ENCODE measurements around the gene GREM2. TPM values are rescaled to one million over a fixed set of nuclear protein-coding genes. Genes with fewer than 3 reads are reported as not detected.

GREM2 gene
- total and polyA plus RNA-seq, 3 donors from 2014 or later: 0.37 to 1.8 (median 0.39) TPM

GRCh38 chr1:240466509-240466908 lies 145.4 kb downstream of the GREM2 start:
- Histone ChIP-seq H3K36me3 (ENCODE audit: low read depth, missing control alignments) (no peaks in the 10 kb centered on the region), H3K27me3 (no peaks in the 10 kb centered on the region), H3K9me3 (no peaks in the 10 kb centered on the region), H3K27ac (no peak overlapping the region), H3K4me1 (no peaks in the 10 kb centered on the region), H3K4me3 (no peak overlapping the region)
- no peak for DNase-seq
- intact Hi-C loops (cut with DNase I; ENCODE audit: low total_unique reads): no loop called here
- TF ChIP-seq, protein P1, sequence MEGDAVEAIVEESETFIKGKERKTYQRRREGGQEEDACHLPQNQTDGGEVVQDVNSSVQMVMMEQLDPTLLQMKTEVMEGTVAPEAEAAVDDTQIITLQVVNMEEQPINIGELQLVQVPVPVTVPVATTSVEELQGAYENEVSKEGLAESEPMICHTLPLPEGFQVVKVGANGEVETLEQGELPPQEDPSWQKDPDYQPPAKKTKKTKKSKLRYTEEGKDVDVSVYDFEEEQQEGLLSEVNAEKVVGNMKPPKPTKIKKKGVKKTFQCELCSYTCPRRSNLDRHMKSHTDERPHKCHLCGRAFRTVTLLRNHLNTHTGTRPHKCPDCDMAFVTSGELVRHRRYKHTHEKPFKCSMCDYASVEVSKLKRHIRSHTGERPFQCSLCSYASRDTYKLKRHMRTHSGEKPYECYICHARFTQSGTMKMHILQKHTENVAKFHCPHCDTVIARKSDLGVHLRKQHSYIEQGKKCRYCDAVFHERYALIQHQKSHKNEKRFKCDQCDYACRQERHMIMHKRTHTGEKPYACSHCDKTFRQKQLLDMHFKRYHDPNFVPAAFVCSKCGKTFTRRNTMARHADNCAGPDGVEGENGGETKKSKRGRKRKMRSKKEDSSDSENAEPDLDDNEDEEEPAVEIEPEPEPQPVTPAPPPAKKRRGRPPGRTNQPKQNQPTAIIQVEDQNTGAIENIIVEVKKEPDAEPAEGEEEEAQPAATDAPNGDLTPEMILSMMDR (IDR thresholded peaks at IDR 0.05): no peak
- TF ChIP-seq POLR2A (IDR thresholded peaks at IDR 0.05): no peak
- 79% methylated on average over 4 of the region's 4 CpGs for WGBS, 2 donors

- Histone ChIP-seq H3K9me3 (no peaks in the 10 kb centered on the region), H3K27me3 (no peaks in the 10 kb centered on the region), H3K4me3 (no peak overlapping the region), H3K27ac (no peak overlapping the region), H3K36me3 (ENCODE audit: low read depth, missing control alignments) (no peaks in the 10 kb centered on the region), H3K4me1 (no peaks in the 10 kb centered on the region)
- WGBS, 2 donors: 43 to 60% methylated on average over 6 of the region's 6 CpGs
- intact Hi-C loops (cut with DNase I; ENCODE audit: low total_unique reads): no loop called here
- TF ChIP-seq POLR2A (IDR thresholded peaks at IDR 0.05): no peak
- TF ChIP-seq, protein P1 (IDR thresholded peaks at IDR 0.05): no peak
- no peak for DNase-seq
These were observed 146.4 kb downstream of the GREM2 start for GRCh38 chr1:240465531-240465940.

GRCh38 chr1:240464099-240464498 lies 147.9 kb downstream of the GREM2 start:
- WGBS, 2 donors: 83 to 86% methylated on average over 2 of the region's 2 CpGs
- H3K4me1 ChIP-seq: no peaks in the 10 kb centered on the region
- H3K9me3 ChIP-seq: no peaks in the 10 kb centered on the region
- H3K36me3 ChIP-seq (ENCODE audit: low read depth, missing control alignments): no peaks in the 10 kb centered on the region
- no peak for TF ChIP-seq POLR2A (IDR thresholded peaks at IDR 0.05)
- TF ChIP-seq, protein P1 (IDR thresholded peaks at IDR 0.05): no peak
- H3K4me3 ChIP-seq: no peak overlapping the region
- no peak for DNase-seq
- no peaks in the 10 kb centered on the region for H3K27me3 ChIP-seq
- intact Hi-C loops (cut with DNase I; ENCODE audit: low total_unique reads): no loop called here
- H3K27ac ChIP-seq: no peak overlapping the region

DNA sequence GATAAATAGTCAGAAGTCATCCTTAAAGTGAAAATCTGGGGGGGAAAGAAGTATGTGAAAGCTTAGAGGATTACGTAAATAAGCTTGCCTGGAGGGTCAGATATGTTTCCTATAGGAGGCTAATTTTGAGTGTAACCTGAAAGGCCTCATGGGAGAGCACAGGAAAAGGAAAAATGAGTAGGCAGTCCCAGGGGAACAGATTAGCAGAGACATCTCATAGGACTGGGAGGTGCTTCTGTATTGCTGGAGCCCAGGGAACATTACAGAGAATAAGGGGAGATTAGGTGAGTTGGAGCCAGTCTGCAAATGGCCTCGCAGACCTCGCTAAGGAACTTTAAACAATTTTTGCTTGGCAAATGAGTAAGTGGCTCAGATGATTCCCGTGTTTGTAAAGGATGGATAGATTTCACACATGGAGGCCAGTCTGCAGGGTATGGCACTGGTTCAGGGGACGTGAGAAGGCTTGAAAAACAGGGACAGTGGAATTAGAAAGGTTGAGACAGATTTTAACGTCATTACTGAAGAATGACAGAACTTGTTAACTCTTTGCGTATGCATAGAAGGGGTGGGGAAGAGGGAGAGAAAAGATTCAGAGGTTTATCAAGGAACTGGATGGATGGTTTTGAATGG lies 149.1 kb downstream of the GREM2 start:
- H3K36me3 ChIP-seq (ENCODE audit: low read depth, missing control alignments): no peaks in the 10 kb centered on the region
- H3K27me3 ChIP-seq: no peaks in the 10 kb centered on the region
- 78 to 80% methylated on average over 7 of the region's 7 CpGs for WGBS, 2 donors
- intact Hi-C loops (cut with DNase I; ENCODE audit: low total_unique reads): no loop called here
- H3K4me1 ChIP-seq: no peaks in the 10 kb centered on the region
- H3K27ac ChIP-seq: no peak overlapping the region
- no peak for DNase-seq
- no peaks in the 10 kb centered on the region for H3K9me3 ChIP-seq
- no peak overlapping the region for H3K4me3 ChIP-seq
- no peak for TF ChIP-seq POLR2A (IDR thresholded peaks at IDR 0.05)

GRCh38 chr1:240462277-240462676 lies 149.7 kb downstream of the GREM2 start:
- Histone ChIP-seq H3K4me1 (no peaks in the 10 kb centered on the region), H3K9me3 (no peaks in the 10 kb centered on the region), H3K27ac (no peak overlapping the region), H3K36me3 (ENCODE audit: low read depth, missing control alignments) (no peaks in the 10 kb centered on the region), H3K27me3 (no peaks in the 10 kb centered on the region), H3K4me3 (no peak overlapping the region)
- intact Hi-C loops (cut with DNase I; ENCODE audit: low total_unique reads): no loop called here
- TF ChIP-seq, protein P1 (IDR thresholded peaks at IDR 0.05): no peak
- no peak for TF ChIP-seq POLR2A (IDR thresholded peaks at IDR 0.05)
- WGBS, 2 donors: 84 to 87% methylated on average over 3 of the region's 3 CpGs
- no peak for DNase-seq
